Gastroesophageal sphincter (tissue), 4 donors: ENCODE results near the gene WWTR1. TPM values are rescaled to one million over a fixed set of nuclear protein-coding genes. Genes with fewer than 3 reads are reported as not detected.
A peak's percentile ranks its signal among the peaks of the same experiment; 100 is the strongest.

Experiments used
- ATAC-seq: fragments of 150-250 bp; one replicate; pipeline ENCODE4 v1.9.1; 2016; ENCODE audit warnings: mild to moderate bottlenecking, moderate library complexity
- H3K27ac ChIP-seq, 4 donors: fragments of 200-600 bp; sonication (generic) in 3 of 4; 1 replicate in 3 of 4; 2 replicates in 1 of 4; pipeline ENCODE4 v1.5.1; 2016 to 2019
- H3K27me3 ChIP-seq: fragments of 200-600 bp; sonication (generic); one replicate; pipeline ENCODE4 v1.5.1; 2019
- H3K36me3 ChIP-seq, 2 donors: fragments of 200-600 bp; sonication (generic); one replicate each; pipeline ENCODE4 v1.5.1; 2019; ENCODE audit warnings: control low read depth in 1 of 2
- H3K4me1 ChIP-seq, 3 donors: fragments of 200-600 bp; sonication (generic); 1 replicate in 2 of 3; 2 replicates in 1 of 3; pipeline ENCODE4 v1.5.1; 2016 to 2019; ENCODE audit warnings: control low read depth in 2 of 3
- H3K4me3 ChIP-seq, 2 donors: fragments of 200-600 bp; sonication (generic); one replicate each; pipeline ENCODE4 v1.5.1; 2019; ENCODE audit warnings: mild to moderate bottlenecking in 1 of 2, moderate library complexity in 1 of 2
- H3K9me3 ChIP-seq, 3 donors: fragments of 200-600 bp; sonication (generic); one replicate each; pipeline ENCODE4 v1.5.1; 2017 to 2019; ENCODE audit warnings: control low read depth in 2 of 3
- CTCF ChIP-seq, 4 experiments: fragments of 200-600 bp in 2 of 4; fragments of 450-650 bp in 2 of 4; sonication (generic) in 1 of 4; IDR thresholded peaks; one replicate each; pipeline ENCODE4 v1.5.1; 2017 to 2019; ENCODE audit warnings: antibody characterized with exemption in 4 of 4, mild to moderate bottlenecking in 2 of 4, moderate library complexity in 2 of 4
- EP300 ChIP-seq: sonication (generic); formaldehyde crosslinking; IDR thresholded peaks from one replicate; pipeline ENCODE4 v1.6.1; 2017; ENCODE audit warnings: antibody characterized with exemption, mild to moderate bottlenecking
- POLR2A ChIP-seq, 2 donors: fragments of 450-650 bp; IDR thresholded peaks; one replicate each; pipeline ENCODE4 v1.6.1; 2017; ENCODE audit warnings: antibody characterized with exemption in 2 of 2, mild to moderate bottlenecking in 2 of 2, moderate library complexity in 1 of 2
- POLR2AphosphoS5 ChIP-seq: sonication (generic); formaldehyde crosslinking; IDR thresholded peaks from one replicate; pipeline ENCODE4 v1.6.1; 2017; ENCODE audit warnings: antibody characterized with exemption
- WGBS, 2 donors: methylation state at CpG; one replicate each; pipeline ENCODE4 v1.1.5; 2018; ENCODE audit warnings: low coverage in 1 of 2; 5-methylcytosine and 5-hydroxymethylcytosine counted together
- total RNA-seq, 4 donors: library from RNA; depleted of rRNA; stranded (reverse); fragments of >200 nt; gene quantifications; one replicate each; pipeline ENCODE4 v1.1.0, GENCODE V29; 2016

Gene WWTR1
- total RNA-seq, 4 donors from 2014 or later = 239 to 482 (median 321) TPM

GRCh38 chr3:149655826-149656574 is 1.8 kb downstream of the WWTR1 start:
- Histone ChIP-seq H3K4me1 (peaks cover 10 to 70% (median 14%) of the 10 kb centered on the region in 3 donors), H3K27ac (peak overlapping the region; percentile 94 to 100 (median 99))
- WGBS, 2 donors = 8 to 10% methylated on average over 1 to 2 of the region's 2 CpGs

GRCh38 chr3:149654188-149654601 is 3.6 kb downstream of the WWTR1 start:
- Histone ChIP-seq H3K27me3 (no peaks in the 10 kb centered on the region), H3K36me3 (peaks cover 0 to 14% of the 10 kb centered on the region in 2 donors), H3K9me3 (no peaks in the 10 kb centered on the region), H3K27ac (peak overlapping the region; percentile 94 to 100 (median 99)), H3K4me1 (peaks cover 19 to 70% (median 21%) of the 10 kb centered on the region in 3 donors), H3K4me3 (peak overlapping the region; percentile 84)
- peak; percentile 79 for TF ChIP-seq POLR2AphosphoS5
- TF ChIP-seq EP300 = no peak
- no peak for TF ChIP-seq POLR2A (IDR thresholded peaks at IDR 0.05)
- no peak for TF ChIP-seq CTCF (IDR thresholded peaks at IDR 0.05)
- no peak for ATAC-seq

More at GRCh38 chr3:149655826-149656574, 1.8 kb downstream of the WWTR1 start:
- no peaks in the 10 kb centered on the region for H3K27me3 ChIP-seq
- peak in 1 of 4 experiments; percentile 15 for TF ChIP-seq CTCF (IDR thresholded peaks at IDR 0.05)
- TF ChIP-seq POLR2A (IDR thresholded peaks at IDR 0.05) = no peak
- no peak for TF ChIP-seq POLR2AphosphoS5
- no peak for TF ChIP-seq EP300
- H3K4me3 ChIP-seq = peak overlapping the region; percentile 84
- no peak for ATAC-seq
- H3K9me3 ChIP-seq = no peaks in the 10 kb centered on the region
- H3K36me3 ChIP-seq = peaks cover 0 to 4% of the 10 kb centered on the region in 2 donors

GRCh38 chr3:149653564-149653963 is 4.3 kb downstream of the WWTR1 start:
- peaks cover 19 to 71% (median 26%) of the 10 kb centered on the region in 3 donors for H3K4me1 ChIP-seq
- peak overlapping the region in 3 of 4 donors; percentile 26 to 99 (median 94) for H3K27ac ChIP-seq
- no peaks in the 10 kb centered on the region for H3K27me3 ChIP-seq
- H3K9me3 ChIP-seq = no peaks in the 10 kb centered on the region
- no peak for TF ChIP-seq POLR2AphosphoS5
- TF ChIP-seq POLR2A (IDR thresholded peaks at IDR 0.05) = no peak
- TF ChIP-seq CTCF (IDR thresholded peaks at IDR 0.05) = no peak
- TF ChIP-seq EP300 = no peak
- WGBS, 2 donors = 38 to 44% methylated on average over 2 of the region's 2 CpGs
- ATAC-seq = no peak
- peaks cover 0 to 14% of the 10 kb centered on the region in 2 donors for H3K36me3 ChIP-seq
- peak overlapping the region; percentile 17 to 84 for H3K4me3 ChIP-seq

GRCh38 chr3:149653136-149653535 is 4.7 kb downstream of the WWTR1 start:
- Histone ChIP-seq H3K36me3 (peaks cover 0 to 14% of the 10 kb centered on the region in 2 donors), H3K27me3 (no peaks in the 10 kb centered on the region), H3K4me1 (peaks cover 21 to 75% (median 31%) of the 10 kb centered on the region in 3 donors), H3K4me3 (peak overlapping the region in 1 of 2 donors; percentile 84), H3K9me3 (no peaks in the 10 kb centered on the region), H3K27ac (peak overlapping the region in 3 of 4 donors; percentile 26 to 99 (median 94))
- no peak for ATAC-seq
- 100% methylated on average over 1 of the region's 1 CpG for WGBS, 2 donors
- TF ChIP-seq CTCF (IDR thresholded peaks at IDR 0.05) (no peak), POLR2AphosphoS5 (no peak), POLR2A (IDR thresholded peaks at IDR 0.05) (no peak)

GRCh38 chr3:149650828-149651227 is 7.0 kb downstream of the WWTR1 start:
- H3K4me1 ChIP-seq = peaks cover 28 to 98% (median 40%) of the 10 kb centered on the region in 3 donors
- peak overlapping the region in 1 of 2 donors; percentile 11 for H3K4me3 ChIP-seq
- TF ChIP-seq POLR2A (IDR thresholded peaks at IDR 0.05) = no peak
- TF ChIP-seq EP300 = no peak
- no peak for TF ChIP-seq POLR2AphosphoS5
- TF ChIP-seq CTCF (IDR thresholded peaks at IDR 0.05) = no peak
- 88% methylated on average over 1 of the region's 1 CpG; no CpG with 5 or more reads in 1 of the 2 donors for WGBS, 2 donors
- H3K27ac ChIP-seq = peak overlapping the region in 3 of 4 donors; percentile 38 to 56 (median 44)
- no peaks in the 10 kb centered on the region for H3K9me3 ChIP-seq
- H3K36me3 ChIP-seq = peaks cover 0 to 14% of the 10 kb centered on the region in 2 donors
- ATAC-seq = no peak
- no peaks in the 10 kb centered on the region for H3K27me3 ChIP-seq
